ENCODE results near the gene NHSL1.

Gene NHSL1

GRCh38 chr6:138446821-138447220 is 52.5 kb downstream of the NHSL1 start:
- no peak overlapping the region for H3K4me3 ChIP-seq (replicated peaks; ENCODE audit: low read depth, low read length)
- no peak for DNase-seq (ENCODE audit: extremely low read depth, low read depth)
- TF ChIP-seq CTCF (IDR thresholded peaks at IDR 0.05; ENCODE audit: low read depth, low read length, missing control alignments) = no peak

- no peak for TF ChIP-seq CTCF (IDR thresholded peaks at IDR 0.05; ENCODE audit: low read depth, low read length, missing control alignments)
Measured at GRCh38 chr6:138443979-138444378, 55.3 kb downstream of the NHSL1 start.

GRCh38 chr6:138442663-138443062 is 56.6 kb downstream of the NHSL1 start:
- TF ChIP-seq CTCF (IDR thresholded peaks at IDR 0.05; ENCODE audit: low read depth, low read length, missing control alignments) = no peak
- no peak for DNase-seq (ENCODE audit: extremely low read depth, low read depth)
- H3K4me3 ChIP-seq (replicated peaks; ENCODE audit: low read depth, low read length) = no peak overlapping the region

More at GRCh38 chr6:138443979-138444378, 55.3 kb downstream of the NHSL1 start:
- no peak overlapping the region for H3K4me3 ChIP-seq (replicated peaks; ENCODE audit: low read depth, low read length)
- DNase-seq (ENCODE audit: extremely low read depth, low read depth) = no peak

GRCh38 chr6:138441965-138442364 is 57.3 kb downstream of the NHSL1 start:
- no peak for TF ChIP-seq CTCF (IDR thresholded peaks at IDR 0.05; ENCODE audit: low read depth, low read length, missing control alignments)
- H3K4me3 ChIP-seq (replicated peaks; ENCODE audit: low read depth, low read length) = no peak overlapping the region
- DNase-seq (ENCODE audit: extremely low read depth, low read depth) = no peak

DNA sequence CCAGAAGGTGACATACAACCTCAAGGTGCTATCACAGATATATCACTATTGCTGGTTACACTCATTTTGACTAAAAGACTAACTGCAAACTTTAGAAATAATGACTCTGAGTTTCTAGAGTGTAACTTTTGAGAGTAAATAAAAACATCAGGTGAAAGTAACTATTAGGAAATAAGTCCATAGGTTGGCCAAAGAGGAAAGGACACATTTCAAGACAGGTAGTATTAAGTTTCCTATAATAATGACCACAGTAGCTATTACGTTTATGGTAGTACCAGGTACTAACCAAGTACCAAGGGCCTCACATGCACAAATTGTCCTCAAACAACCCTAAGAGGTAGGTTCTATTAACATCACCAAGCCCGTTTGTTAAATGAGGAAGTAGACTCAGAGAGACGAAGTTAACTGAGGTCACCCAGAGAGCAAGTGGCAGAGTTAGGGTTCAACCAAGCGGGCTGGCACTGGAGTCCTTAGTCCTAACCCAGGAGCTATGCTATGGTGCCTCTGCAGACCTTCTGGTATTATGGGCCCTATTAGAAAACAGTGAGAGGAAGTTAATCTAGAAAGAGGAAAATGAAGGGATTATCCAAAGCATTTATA is 58.4 kb downstream of the NHSL1 start:
- no peak overlapping the region for H3K4me3 ChIP-seq (replicated peaks; ENCODE audit: low read depth, low read length)
- no peak for DNase-seq (ENCODE audit: extremely low read depth, low read depth)

GRCh38 chr6:138440296-138440695 is 59.0 kb downstream of the NHSL1 start:
- TF ChIP-seq CTCF (IDR thresholded peaks at IDR 0.05; ENCODE audit: low read depth, low read length, missing control alignments) = no peak
- DNase-seq (ENCODE audit: extremely low read depth, low read depth) = no peak
- no peak overlapping the region for H3K4me3 ChIP-seq (replicated peaks; ENCODE audit: low read depth, low read length)

More for the DNA sequence above, 58.4 kb downstream of the NHSL1 start:
- TF ChIP-seq CTCF (IDR thresholded peaks at IDR 0.05; ENCODE audit: low read depth, low read length, missing control alignments) = no peak

GRCh38 chr6:138439546-138439945 is 59.7 kb downstream of the NHSL1 start:
- no peak for DNase-seq (ENCODE audit: extremely low read depth, low read depth)
- no peak for TF ChIP-seq CTCF (IDR thresholded peaks at IDR 0.05; ENCODE audit: low read depth, low read length, missing control alignments)
- no peak overlapping the region for H3K4me3 ChIP-seq (replicated peaks; ENCODE audit: low read depth, low read length)
